PC-3 (cell line): Measurements from ENCODE around the gene ARHGEF26.

Experiments
- EZH2 ChIP-seq: fragments of 300-600 bp; sonication (generic); IDR thresholded peaks from one replicate; pipeline ENCODE4 v1.6.1; 2017; ENCODE audit warnings: antibody characterized with exemption, mild to moderate bottlenecking, low read length; ENCODE audit not compliant: unreplicated experiment
- EZH2phosphoT487 ChIP-seq: fragments of 300-600 bp; sonication (generic); IDR thresholded peaks from 2 replicates; pipeline ENCODE4 v1.6.1; 2018; ENCODE audit warnings: mild to moderate bottlenecking, antibody characterized with exemption, low read length, borderline replicate concordance
- TF ChIP-seq, protein P1 (sequence below): fragments of 300-600 bp; sonication (generic); conservative IDR thresholded peaks from 2 replicates; pipeline ENCODE4 v1.5.1; 2017; ENCODE audit warnings: antibody characterized with exemption, low read depth, mild to moderate bottlenecking, low read length

- TF ChIP-seq, protein P1, sequence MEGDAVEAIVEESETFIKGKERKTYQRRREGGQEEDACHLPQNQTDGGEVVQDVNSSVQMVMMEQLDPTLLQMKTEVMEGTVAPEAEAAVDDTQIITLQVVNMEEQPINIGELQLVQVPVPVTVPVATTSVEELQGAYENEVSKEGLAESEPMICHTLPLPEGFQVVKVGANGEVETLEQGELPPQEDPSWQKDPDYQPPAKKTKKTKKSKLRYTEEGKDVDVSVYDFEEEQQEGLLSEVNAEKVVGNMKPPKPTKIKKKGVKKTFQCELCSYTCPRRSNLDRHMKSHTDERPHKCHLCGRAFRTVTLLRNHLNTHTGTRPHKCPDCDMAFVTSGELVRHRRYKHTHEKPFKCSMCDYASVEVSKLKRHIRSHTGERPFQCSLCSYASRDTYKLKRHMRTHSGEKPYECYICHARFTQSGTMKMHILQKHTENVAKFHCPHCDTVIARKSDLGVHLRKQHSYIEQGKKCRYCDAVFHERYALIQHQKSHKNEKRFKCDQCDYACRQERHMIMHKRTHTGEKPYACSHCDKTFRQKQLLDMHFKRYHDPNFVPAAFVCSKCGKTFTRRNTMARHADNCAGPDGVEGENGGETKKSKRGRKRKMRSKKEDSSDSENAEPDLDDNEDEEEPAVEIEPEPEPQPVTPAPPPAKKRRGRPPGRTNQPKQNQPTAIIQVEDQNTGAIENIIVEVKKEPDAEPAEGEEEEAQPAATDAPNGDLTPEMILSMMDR, result no peak
- TF ChIP-seq EZH2 (no peak), EZH2phosphoT487 (no peak)
These were observed 8.4 kb downstream of the ARHGEF26 start for GRCh38 chr3:154129625-154130024.
